Nephron (organoid): ENCODE measurements around the gene FRZB.

Experiments used
- H3K27ac Mint-ChIP-seq, 3 experiments: 2 replicates each; pipeline ENCODE4 v1.8.0; 2020; ENCODE audit warnings: mixed read lengths in 3 of 3, mild to moderate bottlenecking in 2 of 3, moderate library complexity in 1 of 3
- H3K27me3 Mint-ChIP-seq: 2 replicates; pipeline ENCODE4 v1.8.0; 2021; ENCODE audit warnings: low read depth, mild to moderate bottlenecking, moderate library complexity, mixed read lengths
- H3K36me3 Mint-ChIP-seq: 2 replicates; pipeline ENCODE4 v1.8.0; 2020; ENCODE audit warnings: low read depth, mixed read lengths
- H3K4me1 Mint-ChIP-seq: 2 replicates; pipeline ENCODE4 v1.8.0; 2020; ENCODE audit warnings: mixed read lengths
- H3K4me3 Mint-ChIP-seq, 3 experiments: 2 replicates each; pipeline ENCODE4 v1.8.0; 2020; ENCODE audit warnings: mild to moderate bottlenecking in 3 of 3, mixed read lengths in 3 of 3, moderate library complexity in 2 of 3
- H3K9me3 Mint-ChIP-seq: 2 replicates; pipeline ENCODE4 v1.8.0; 2020; ENCODE audit warnings: mixed read lengths
- CTCF ChIP-seq, 3 experiments: fragments of 200-600 bp; sonication (generic); IDR thresholded peaks; one replicate each; pipeline ENCODE4 v1.5.0; 2021; ENCODE audit warnings: antibody characterized with exemption in 3 of 3; ENCODE audit not compliant: unreplicated experiment in 3 of 3

The FRZB gene

GRCh38 chr2:182817558-182817957 is 48.9 kb downstream of the FRZB start:
- Mint-ChIP-seq H3K4me3 (no peak overlapping the region), H3K4me1 (peaks cover 25% of the 10 kb centered on the region), H3K27me3 (no peaks in the 10 kb centered on the region)

GRCh38 chr2:182816866-182817265 is 49.6 kb downstream of the FRZB start:
- peaks cover 25% of the 10 kb centered on the region for H3K4me1 Mint-ChIP-seq
- H3K27ac Mint-ChIP-seq: peak overlapping the region in 1 of 3 experiments; percentile 58
- H3K9me3 Mint-ChIP-seq: no peaks in the 10 kb centered on the region
- H3K36me3 Mint-ChIP-seq: no peaks in the 10 kb centered on the region
- no peak for TF ChIP-seq CTCF (IDR thresholded peaks at IDR 0.05; ENCODE audit: unreplicated experiment in 3 of 3)
- H3K4me3 Mint-ChIP-seq: no peak overlapping the region
- H3K27me3 Mint-ChIP-seq: no peaks in the 10 kb centered on the region

More at GRCh38 chr2:182817558-182817957, 48.9 kb downstream of the FRZB start:
- H3K36me3 Mint-ChIP-seq: no peaks in the 10 kb centered on the region
- no peak for TF ChIP-seq CTCF (IDR thresholded peaks at IDR 0.05; ENCODE audit: unreplicated experiment in 3 of 3)
- H3K27ac Mint-ChIP-seq: peak overlapping the region in 1 of 3 experiments; percentile 58
- H3K9me3 Mint-ChIP-seq: no peaks in the 10 kb centered on the region

DNA sequence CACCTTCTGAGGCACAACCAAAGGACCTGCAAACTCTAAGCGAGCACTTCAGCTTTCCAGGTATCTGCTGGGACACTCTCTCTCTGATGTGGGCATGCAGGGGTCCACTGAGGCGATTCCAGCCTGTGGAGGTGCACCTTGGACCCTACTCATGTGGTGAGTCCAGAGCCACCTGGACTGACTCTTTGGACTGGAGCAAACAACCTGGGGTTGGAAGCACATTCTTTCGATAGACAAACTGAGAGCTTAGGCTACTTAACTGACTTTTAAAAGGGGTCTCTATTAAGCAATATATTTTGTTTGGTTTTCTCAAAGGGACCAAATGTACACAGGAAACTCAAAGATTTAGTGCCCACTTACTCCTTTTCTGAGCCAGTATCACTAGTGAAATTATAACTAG is 51.6 kb downstream of the FRZB start:
- Mint-ChIP-seq H3K4me1 (peaks cover 25% of the 10 kb centered on the region), H3K27me3 (no peaks in the 10 kb centered on the region), H3K27ac (no peak overlapping the region), H3K9me3 (no peaks in the 10 kb centered on the region), H3K4me3 (no peak overlapping the region), H3K36me3 (no peaks in the 10 kb centered on the region)
- no peak for TF ChIP-seq CTCF (IDR thresholded peaks at IDR 0.05; ENCODE audit: unreplicated experiment in 3 of 3)

DNA sequence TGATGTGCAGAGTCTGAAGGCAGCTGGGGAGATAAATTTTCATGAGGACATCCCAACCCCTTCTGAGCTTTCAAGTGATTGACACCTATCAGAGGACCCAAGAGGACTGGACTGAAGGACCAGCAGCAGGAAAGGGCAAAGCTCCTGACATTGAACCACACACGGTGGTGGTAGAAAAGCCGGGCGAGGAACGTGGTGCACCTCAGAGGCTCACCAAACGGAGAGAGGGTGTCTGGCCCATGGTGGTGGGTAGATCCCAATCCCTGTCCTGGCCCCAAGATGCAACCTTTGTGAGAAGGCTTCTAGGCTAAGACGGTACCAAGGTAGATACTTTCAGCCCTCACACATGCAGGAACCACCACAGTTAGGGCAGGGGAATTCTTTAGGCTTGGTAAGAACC is 52.1 kb downstream of the FRZB start:
- Mint-ChIP-seq H3K27ac (no peak overlapping the region), H3K4me3 (no peak overlapping the region), H3K9me3 (no peaks in the 10 kb centered on the region), H3K4me1 (peaks cover 25% of the 10 kb centered on the region), H3K36me3 (no peaks in the 10 kb centered on the region), H3K27me3 (no peaks in the 10 kb centered on the region)
- no peak for TF ChIP-seq CTCF (IDR thresholded peaks at IDR 0.05; ENCODE audit: unreplicated experiment in 3 of 3)

DNA sequence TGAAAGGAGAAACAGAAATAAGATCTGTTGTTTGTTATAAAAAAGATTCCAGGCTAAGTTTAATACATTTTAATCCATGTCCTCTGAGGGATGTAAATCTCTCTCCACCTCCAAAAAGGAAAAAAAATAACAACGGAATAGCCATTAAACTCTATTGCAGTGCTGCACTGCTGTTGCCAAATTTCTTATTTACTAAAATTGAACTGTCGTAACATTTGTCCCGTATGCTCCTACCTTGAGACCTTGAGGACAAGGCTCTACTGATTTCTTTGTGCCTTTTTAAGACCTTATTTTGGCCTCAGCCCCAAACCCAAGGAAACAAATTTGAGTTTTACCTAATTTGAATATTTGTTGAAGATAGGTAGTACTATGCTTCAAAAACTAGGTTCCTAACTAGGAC is 56.4 kb downstream of the FRZB start:
- no peaks in the 10 kb centered on the region for H3K27me3 Mint-ChIP-seq
- H3K9me3 Mint-ChIP-seq: no peaks in the 10 kb centered on the region
- H3K27ac Mint-ChIP-seq: no peak overlapping the region
- H3K4me1 Mint-ChIP-seq: no peaks in the 10 kb centered on the region
- TF ChIP-seq CTCF (IDR thresholded peaks at IDR 0.05; ENCODE audit: unreplicated experiment in 3 of 3): no peak
- H3K36me3 Mint-ChIP-seq: no peaks in the 10 kb centered on the region
- no peak overlapping the region for H3K4me3 Mint-ChIP-seq

- Mint-ChIP-seq H3K27me3 (no peaks in the 10 kb centered on the region), H3K4me1 (peaks cover 4% of the 10 kb centered on the region), H3K36me3 (no peaks in the 10 kb centered on the region), H3K9me3 (no peaks in the 10 kb centered on the region), H3K4me3 (no peak overlapping the region), H3K27ac (no peak overlapping the region)
- TF ChIP-seq CTCF (IDR thresholded peaks at IDR 0.05; ENCODE audit: unreplicated experiment in 3 of 3): no peak
Measured at GRCh38 chr2:182807319-182807718, 59.1 kb downstream of the FRZB start.
